SH-SY5Y (cell line): ENCODE results near the gene ESM1.

ENCODE experiments used
- GATA2 ChIP-seq: IDR thresholded peaks from 2 replicates; pipeline ENCODE4 v1.6.1; 2011; ENCODE audit warnings: mild to moderate bottlenecking, low read depth, low read length
- GATA3 ChIP-seq: IDR thresholded peaks from 2 replicates; pipeline ENCODE4 v1.6.1; 2011; ENCODE audit warnings: low read depth, mild to moderate bottlenecking, low read length, moderate library complexity

The ESM1 gene

DNA sequence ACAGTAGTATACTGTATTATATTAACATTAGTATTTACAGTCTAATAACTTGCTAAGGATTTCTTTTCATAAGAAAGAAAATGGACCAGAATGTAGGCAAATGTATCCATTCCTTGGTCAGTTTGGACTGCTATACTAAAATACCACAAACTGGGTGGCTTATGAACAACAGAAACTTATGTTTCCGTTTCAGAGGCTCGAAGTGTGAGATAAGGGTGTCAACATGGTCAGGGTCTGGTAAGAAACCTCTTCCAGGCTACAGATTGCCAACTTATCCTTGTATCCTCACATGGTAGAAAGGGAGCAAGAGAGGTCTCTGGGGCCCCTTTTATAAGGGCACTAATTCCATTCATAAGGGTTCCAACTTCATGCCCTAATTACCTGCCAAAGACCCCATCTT, 9.2 kb upstream of the ESM1 start:
- TF ChIP-seq GATA2 (no peak), GATA3 (no peak)

DNA sequence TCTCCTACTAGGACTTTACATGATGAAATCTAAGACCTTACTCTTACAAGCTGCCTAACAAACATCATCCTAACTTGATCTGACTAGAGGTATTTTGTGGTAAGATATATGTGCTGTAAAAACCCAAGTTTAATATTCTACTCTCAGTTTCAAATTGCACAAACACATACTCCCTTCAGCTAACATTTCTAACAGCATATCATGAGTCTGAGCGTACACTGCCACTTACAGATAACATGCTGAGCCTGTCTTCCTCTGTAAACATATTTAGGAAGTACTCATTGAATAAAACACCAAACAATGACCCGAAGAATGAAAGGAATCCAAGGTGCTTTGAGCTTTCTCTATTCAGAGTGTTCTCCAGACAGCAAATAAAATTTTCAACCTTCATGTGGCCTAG, 7.9 kb upstream of the ESM1 start:
- TF ChIP-seq GATA2: no peak
- TF ChIP-seq GATA3: no peak

- TF ChIP-seq GATA2 (no peak), GATA3 (no peak)
Observed at GRCh38 chr5:54991416-54991815, 6.0 kb upstream of the ESM1 start.

- TF ChIP-seq GATA2 (no peak), GATA3 (no peak)
Observed at GRCh38 chr5:54990841-54991258, 5.5 kb upstream of the ESM1 start.

DNA sequence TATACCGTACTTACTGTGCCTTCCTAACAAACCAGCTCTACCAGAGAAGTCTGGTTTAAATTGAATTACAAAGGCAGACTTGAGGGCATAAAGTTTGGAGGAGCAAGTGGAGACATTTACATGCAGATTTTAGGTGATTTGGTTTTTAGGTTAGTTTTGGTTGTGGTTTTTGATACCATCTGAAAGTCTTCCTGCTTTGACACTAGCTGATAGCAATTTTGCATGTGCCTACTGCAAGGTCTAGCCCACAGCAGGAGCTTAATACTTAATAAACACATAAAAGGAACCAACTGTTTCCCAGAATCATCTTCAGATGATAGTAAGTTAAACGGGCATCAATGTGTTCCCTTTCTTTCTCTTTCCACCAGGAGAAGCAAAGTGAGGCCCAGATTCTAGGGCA, 3.4 kb upstream of the ESM1 start:
- TF ChIP-seq GATA3: no peak
- TF ChIP-seq GATA2: no peak

- no peak for TF ChIP-seq GATA3
Observed at GRCh38 chr5:54988218-54988617, 2.8 kb upstream of the ESM1 start.

- TF ChIP-seq GATA2 (no peak), GATA3 (no peak)
Observed at GRCh38 chr5:54986269-54986654, 869 bp upstream of the ESM1 start.

- TF ChIP-seq GATA2 (no peak), GATA3 (no peak)
Observed at GRCh38 chr5:54981928-54982327, 3.5 kb downstream of the ESM1 start.

- TF ChIP-seq GATA2 (no peak), GATA3 (no peak)
Observed at GRCh38 chr5:54975701-54976100, 9.7 kb downstream of the ESM1 start.

DNA sequence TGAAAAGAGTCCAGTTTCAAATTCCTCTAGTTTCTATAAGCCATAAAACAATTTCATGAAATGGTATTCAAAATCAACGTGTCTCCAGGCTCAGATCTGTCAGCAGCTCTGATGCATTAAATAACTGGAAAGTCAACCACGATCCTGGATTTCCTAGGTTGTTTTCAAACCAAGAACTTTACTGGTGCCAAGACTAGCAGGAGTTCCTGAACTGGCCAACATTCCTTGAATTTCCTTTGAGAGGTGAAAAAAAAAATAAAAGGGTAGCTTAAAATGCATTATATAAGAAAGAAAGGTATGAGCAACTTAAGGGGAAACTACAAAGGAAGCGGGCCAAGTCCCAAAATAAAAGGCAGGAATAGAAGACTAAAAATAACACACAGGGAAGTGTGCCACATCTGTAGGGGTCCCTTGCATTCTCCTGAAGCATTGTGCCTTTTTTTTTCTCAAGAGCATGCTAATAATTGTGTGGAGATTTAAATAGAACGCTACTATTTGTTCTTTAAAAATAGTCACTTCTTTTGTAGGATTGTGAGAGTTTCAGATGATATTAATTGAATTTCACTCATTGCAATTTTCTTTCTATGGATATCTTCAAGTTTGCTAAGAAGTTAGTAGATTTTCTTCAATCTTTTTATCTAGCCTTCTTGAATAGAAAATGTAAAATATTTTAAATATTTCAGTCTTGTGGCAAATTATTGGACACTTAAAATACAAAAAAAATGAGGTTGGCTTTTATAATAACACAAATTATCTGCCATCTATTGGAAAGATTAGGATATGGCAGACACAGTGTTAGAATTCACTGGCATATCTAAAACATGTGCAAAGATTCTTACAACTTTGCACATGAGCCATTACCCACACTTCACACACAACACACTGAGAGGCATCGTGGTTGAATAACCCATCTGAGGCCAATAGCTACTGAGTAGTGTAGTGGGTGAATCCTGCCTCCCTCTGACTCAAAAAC, 15.3 kb downstream of the ESM1 start:
- TF ChIP-seq GATA3 (no peak), GATA2 (no peak)

DNA sequence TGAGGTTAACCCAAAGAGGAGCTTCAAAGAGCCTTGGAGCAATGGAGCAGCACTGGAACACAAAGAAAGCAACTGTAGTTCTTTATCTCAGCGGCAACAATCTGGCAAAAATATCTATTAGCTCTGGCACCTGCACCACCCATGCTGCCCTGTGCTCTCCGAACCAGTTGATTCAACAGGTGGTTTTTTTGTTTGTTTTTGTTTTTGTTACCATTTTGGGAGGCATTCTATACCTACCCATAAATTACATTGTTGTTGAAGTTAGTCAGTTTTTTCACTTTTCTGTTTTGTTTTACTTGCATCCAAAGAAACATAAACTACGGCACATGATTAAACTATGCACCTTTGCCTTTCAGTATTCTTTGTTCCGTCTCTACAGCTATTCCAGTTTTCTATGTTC, 16.2 kb downstream of the ESM1 start:
- no peak for TF ChIP-seq GATA2
- no peak for TF ChIP-seq GATA3

- TF ChIP-seq GATA2: no peak
- no peak for TF ChIP-seq GATA3
Observed at GRCh38 chr5:54965806-54966205, 19.6 kb downstream of the ESM1 start.

- TF ChIP-seq GATA2 (no peak), GATA3 (no peak)
Observed at GRCh38 chr5:54964405-54964804, 21.0 kb downstream of the ESM1 start.

DNA sequence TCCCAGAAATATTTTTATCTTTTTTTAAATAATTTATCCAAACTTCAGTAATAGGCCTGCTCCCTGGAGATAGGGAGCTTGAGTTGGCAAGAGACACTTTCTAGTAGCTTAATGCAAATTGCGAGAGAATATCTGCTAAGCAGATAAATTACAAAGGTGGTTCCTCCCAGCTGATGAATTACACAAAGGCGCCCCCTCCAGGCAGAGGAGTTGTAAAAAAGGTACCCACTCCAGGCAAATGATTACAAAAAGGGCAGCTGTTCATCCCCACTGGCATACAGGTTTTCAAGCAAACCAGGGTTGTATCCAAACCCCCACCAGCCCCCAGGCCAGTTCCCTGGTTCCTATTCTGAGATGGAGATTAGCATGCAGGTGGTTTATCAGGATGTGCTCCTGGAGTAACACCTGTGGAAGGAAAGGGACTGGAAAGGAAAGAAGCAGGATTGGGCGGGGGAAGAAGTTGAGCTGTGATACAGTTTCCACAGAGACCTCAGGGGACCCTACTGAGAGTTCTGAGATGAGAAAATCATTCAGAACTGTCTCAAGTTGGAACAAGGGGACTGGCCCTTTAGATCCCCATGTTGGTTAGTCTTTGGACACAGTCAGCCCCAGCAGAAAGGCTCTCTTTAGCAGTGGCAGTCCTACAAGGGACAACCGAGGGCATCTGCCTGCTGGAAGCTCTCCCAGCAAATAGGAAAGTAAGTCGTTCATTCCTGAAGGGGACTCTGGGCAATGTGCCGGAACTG, 25.5 kb downstream of the ESM1 start:
- TF ChIP-seq GATA3: no peak
- TF ChIP-seq GATA2: no peak

- no peak for TF ChIP-seq GATA3
- no peak for TF ChIP-seq GATA2
Observed at GRCh38 chr5:54956922-54957321, 28.5 kb downstream of the ESM1 start.
